GM18907 (cell line): Measurements from ENCODE around the gene NDRG2.
A peak's percentile ranks its signal among the peaks of the same experiment; 100 is the strongest.

Source experiments
- ATAC-seq: cut with Tn5 transposase; IDR thresholded peaks from one replicate; pipeline ENCODE4 v1.9.1; 2021; ENCODE audit warnings: mild to moderate bottlenecking, moderate library complexity; ENCODE audit not compliant: unreplicated experiment

The NDRG2 gene

DNA sequence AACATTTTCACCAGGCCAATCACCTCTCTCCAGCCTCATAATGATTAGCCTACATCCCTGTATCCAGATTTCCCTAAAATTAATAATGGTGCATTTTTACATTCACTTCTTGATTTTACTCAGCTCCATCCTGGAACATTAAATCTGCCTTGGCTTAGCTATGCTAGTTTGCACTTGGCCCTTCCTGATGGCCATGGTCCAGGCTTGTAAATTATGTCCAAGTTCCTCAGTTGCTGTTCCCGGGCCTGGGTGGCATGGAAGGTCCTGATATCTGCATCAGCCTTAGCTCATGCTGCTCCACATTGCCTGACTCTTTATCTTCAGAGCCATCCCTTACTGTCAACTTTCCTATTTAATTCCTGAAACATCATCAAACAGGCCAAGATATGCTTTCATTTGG, 46.2 kb downstream of the NDRG2 start:
- no peak for ATAC-seq

- no peak for ATAC-seq
These were observed 48.6 kb downstream of the NDRG2 start for GRCh38 chr14:20976291-20976690.

- no peak for ATAC-seq
These were observed 51.4 kb downstream of the NDRG2 start for GRCh38 chr14:20973501-20973900.

- no peak for ATAC-seq
These were observed 53.2 kb downstream of the NDRG2 start for GRCh38 chr14:20971705-20972021.

DNA sequence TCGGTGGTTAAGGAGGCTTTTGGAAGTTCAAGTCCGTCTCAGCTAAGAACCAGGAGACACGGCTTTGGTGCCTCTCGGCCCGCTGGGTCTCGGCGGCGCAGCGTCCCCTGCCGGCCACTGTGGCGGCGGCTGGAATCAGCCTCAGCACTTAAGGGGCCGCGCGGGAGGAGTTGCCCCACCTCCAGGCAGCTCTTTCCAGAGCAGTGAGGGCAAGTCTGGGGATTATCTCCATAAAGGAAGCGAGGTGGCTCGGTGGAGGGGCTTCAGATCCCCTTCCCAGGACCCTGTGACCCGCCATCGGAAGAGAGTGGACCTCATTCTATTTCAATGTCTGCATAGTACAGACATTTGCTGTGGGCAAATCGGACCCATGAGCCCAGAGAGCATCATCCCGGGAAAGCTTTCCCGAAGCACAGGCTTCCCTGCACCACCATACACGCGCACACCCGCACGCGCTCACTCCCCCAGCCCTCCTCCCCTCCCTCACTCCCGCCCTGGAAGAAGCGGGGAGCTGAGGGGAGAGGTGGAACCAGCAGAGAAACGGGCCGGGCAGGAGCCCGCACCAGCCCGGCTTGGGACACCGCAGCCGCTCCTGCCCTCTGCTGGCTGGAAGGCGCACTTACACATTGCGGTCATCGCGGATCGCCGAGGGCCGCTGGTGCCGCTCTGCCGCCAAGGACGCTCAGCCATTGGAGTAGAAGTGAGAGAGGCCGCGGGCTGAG, 53.7 kb downstream of the NDRG2 start:
- ATAC-seq, result peak; percentile 93

DNA sequence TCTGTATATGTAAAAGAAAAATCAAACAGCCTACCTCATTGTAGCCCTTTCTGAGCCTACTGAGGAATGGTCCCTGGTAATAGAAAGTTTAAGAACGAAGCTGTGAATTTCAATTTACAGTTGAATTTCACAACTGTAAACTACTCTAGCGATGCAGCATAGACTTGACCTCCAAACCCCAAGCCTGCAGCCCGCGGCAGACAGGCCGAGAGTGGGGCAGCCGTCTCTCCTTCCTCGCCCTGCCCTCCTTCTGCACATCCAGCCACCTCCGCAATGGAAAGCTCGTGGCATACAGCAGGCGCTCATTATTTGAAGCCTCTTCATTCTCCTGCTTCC, 54.2 kb downstream of the NDRG2 start:
- no peak for ATAC-seq

DNA sequence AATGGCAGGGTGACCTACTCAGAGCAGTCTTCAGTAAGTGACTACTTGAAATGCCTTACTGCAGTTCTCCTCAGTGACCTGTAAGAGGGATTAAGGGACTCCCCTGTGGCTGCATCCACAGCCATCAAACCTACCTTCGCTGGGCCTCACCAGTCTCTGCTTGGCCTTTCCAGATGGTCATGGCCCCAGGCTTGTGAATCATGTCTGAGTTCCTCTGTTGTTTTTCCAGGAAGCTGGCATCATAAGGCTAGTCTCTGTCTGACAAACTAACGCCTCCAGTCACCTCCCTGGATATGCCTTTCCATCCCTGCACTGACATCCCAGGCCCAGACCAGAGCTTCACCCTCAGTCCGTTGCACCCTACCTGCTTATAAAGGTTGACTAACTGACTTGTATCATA, 55.5 kb downstream of the NDRG2 start:
- no peak for ATAC-seq
